ENCODE data around the gene ANXA3. TPM values are rescaled to one million over a fixed set of nuclear protein-coding genes. Genes with fewer than 3 reads are reported as not detected.
"Not testable (repeated sequence)": the region's sequence is repeated elsewhere in the genome, so short reads cannot be mapped to it uniquely, and the experiment has no call there.

ANXA3 gene
- total RNA-seq, 4 donors from 2014 or later = 13.5 to 34.3 (median 21.2) TPM

DNA sequence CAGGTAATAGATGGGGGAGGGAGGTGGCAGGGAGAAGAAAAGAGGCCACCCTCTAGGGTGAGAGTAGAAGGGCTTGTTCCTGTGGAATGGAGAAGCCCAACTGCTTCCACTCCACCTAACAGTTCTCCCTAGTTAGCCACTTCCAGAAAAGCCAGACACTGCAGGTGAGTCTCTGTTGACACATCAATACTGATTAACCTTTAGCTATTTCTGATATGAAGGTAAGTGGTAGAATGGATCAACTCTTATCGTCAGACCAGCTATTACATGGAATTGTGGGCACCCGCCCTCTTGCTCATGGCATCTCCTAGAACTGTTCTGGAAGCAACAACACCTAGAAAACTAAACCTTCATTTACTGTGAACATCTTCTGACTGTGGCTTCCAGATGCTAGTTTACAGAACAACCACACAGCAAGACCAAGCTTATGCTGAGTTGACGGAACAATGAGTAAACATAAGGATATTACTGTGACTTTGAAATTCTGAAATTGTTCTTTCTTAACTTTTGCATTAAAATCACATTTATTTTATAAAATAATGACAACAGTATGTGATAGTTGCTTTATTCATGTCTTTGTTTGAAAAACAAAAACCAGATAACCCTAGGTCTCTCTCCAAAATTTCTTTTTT is 44.7 kb downstream of the ANXA3 start:
- DNase-seq (ENCODE audit: low spot score in 2 of 2) = no peak
- H3K4me3 ChIP-seq (ENCODE audit: low read depth, poor library complexity, severe bottlenecking) = no peak overlapping the region
- intact Hi-C loops (cut with DNase I; ENCODE audit: low total_unique reads) = no loop called here
- 90 to 91% methylated on average over 3 of the region's 3 CpGs for WGBS, 2 donors
- no peak for TF ChIP-seq POLR2A (IDR thresholded peaks at IDR 0.05)
- TF ChIP-seq, protein P1, sequence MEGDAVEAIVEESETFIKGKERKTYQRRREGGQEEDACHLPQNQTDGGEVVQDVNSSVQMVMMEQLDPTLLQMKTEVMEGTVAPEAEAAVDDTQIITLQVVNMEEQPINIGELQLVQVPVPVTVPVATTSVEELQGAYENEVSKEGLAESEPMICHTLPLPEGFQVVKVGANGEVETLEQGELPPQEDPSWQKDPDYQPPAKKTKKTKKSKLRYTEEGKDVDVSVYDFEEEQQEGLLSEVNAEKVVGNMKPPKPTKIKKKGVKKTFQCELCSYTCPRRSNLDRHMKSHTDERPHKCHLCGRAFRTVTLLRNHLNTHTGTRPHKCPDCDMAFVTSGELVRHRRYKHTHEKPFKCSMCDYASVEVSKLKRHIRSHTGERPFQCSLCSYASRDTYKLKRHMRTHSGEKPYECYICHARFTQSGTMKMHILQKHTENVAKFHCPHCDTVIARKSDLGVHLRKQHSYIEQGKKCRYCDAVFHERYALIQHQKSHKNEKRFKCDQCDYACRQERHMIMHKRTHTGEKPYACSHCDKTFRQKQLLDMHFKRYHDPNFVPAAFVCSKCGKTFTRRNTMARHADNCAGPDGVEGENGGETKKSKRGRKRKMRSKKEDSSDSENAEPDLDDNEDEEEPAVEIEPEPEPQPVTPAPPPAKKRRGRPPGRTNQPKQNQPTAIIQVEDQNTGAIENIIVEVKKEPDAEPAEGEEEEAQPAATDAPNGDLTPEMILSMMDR (IDR thresholded peaks at IDR 0.05) = no peak

DNA sequence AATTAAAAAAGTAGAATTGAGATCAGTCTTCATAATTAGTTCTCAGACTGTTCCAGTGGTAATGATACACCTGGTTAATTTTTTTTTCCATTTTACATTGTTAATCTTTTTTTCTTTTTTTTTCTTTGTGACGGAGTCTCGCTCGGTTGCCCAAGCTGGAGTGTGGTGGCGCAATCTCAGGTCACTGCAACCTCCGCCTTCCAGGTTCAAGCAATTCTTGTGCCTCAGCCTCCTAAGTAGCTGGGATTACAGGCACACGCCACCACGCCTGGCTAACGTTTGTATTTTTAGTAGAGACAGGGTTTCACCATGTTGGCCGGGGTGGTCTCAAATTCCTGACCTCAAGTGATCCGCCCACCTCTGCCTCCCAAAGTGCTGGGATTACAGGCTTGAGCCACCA is 46.9 kb downstream of the ANXA3 start:
- WGBS, 2 donors = 95 to 96% methylated on average over 10 of the region's 10 CpGs
- DNase-seq (ENCODE audit: low spot score in 2 of 2); intact Hi-C loops (cut with DNase I; ENCODE audit: low total_unique reads); H3K4me3 ChIP-seq (ENCODE audit: low read depth, poor library complexity, severe bottlenecking): not testable (repeated sequence)

DNA sequence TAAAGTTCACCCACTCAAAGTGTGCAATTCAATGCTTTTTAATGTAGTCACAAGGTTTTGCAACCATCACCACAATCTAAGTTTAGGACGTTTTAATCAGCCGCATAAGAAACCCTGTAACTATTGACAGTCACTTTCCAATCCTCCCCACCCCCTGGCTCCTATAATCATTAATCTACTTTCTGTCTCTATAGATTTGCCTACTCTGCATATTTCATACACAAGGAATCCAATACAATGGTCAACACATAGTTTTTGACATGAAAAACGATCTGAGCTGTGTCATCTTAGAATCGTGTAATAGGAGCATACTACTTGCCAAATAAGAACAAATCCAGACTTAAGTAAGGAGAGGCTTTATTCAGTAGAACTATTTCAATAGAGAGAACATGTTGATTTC is 47.6 kb downstream of the ANXA3 start:
- intact Hi-C loops (cut with DNase I; ENCODE audit: low total_unique reads) = no loop called here
- no peak overlapping the region for H3K4me3 ChIP-seq (ENCODE audit: low read depth, poor library complexity, severe bottlenecking)
- TF ChIP-seq, protein P1 (IDR thresholded peaks at IDR 0.05) = no peak
- DNase-seq (ENCODE audit: low spot score in 2 of 2) = no peak
- WGBS, 2 donors = 78 to 81% methylated on average over 4 of the region's 4 CpGs

DNA sequence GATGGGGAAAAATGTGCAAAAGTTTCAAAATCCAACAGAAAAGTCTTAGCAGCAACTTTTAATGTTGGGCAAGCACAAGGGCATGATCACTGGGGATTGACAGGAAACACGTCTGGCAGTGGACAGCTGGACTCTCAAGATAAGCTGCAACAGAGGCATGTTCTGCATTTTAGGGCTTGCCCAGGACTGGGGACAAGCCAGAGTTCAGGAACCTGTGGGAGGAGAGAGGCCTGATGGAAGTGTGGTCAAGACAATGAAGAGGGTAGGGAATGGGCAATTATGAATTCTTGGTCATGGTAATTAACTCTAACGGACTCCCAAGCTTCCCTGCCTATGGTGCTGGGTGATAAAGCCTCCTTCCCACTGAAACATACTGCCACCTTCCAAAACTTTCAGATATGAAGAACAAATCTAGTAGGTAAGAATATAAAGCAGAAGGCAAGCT is 48.4 kb downstream of the ANXA3 start:
- intact Hi-C loops (cut with DNase I; ENCODE audit: low total_unique reads) = no loop called here
- 63 to 73% methylated on average over 2 of the region's 2 CpGs for WGBS, 2 donors
- TF ChIP-seq POLR2A (IDR thresholded peaks at IDR 0.05) = no peak
- TF ChIP-seq, protein P1 (IDR thresholded peaks at IDR 0.05) = no peak

DNA sequence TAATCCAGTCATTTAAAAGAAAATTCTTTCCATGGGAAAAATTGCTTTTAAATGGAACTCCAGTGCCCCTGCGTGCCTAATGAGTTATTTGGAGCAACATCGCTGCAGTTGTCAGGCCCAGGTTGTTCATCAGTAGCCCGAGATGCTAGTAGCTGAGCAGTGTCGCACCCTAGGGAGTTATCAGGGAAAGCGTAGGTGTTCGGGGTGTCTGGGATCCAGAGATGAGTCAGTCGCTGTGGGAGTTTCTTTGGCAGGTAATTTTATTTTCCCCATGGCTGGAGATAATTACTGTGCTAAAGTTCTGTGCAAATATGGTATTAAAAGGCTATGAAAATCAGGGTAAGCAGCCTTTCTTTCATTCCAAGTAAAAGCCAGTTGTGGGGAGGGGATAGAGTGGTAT is 49.4 kb downstream of the ANXA3 start:
- no peak for DNase-seq (ENCODE audit: low spot score in 2 of 2)
- 52 to 62% methylated on average over 7 of the region's 7 CpGs for WGBS, 2 donors

More for the DNA sequence above, 48.4 kb downstream of the ANXA3 start:
- DNase-seq (ENCODE audit: low spot score in 2 of 2) = no peak
- no peak overlapping the region for H3K4me3 ChIP-seq (ENCODE audit: low read depth, poor library complexity, severe bottlenecking)

DNA sequence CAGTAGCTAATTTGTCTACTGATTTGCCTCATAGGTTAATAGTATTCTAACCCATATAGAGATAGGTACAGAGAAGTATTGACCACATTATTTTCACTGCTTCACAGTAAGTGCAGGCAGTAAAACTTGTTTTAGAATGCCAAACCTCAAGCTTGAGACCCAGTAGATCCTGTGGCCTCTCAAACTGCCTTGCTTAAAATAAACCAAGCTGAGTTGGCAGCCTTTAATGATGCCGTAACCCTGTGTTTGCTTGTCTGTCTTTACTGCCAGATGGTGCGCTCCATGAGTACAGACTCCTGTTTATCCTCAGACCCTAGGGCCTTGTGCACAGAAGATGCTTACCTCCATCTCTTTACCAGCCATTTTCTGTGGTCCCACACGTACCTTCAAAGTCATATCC is 50.8 kb downstream of the ANXA3 start:
- 72 to 81% methylated on average over 3 of the region's 3 CpGs for WGBS, 2 donors
- no peak overlapping the region for H3K4me3 ChIP-seq (ENCODE audit: low read depth, poor library complexity, severe bottlenecking)
- DNase-seq (ENCODE audit: low spot score in 2 of 2) = no peak
- TF ChIP-seq, protein P1 (IDR thresholded peaks at IDR 0.05) = no peak
- TF ChIP-seq POLR2A (IDR thresholded peaks at IDR 0.05) = no peak
- intact Hi-C loops (cut with DNase I; ENCODE audit: low total_unique reads) = no loop called here

More for the DNA sequence above, 49.4 kb downstream of the ANXA3 start:
- intact Hi-C loops (cut with DNase I; ENCODE audit: low total_unique reads) = no loop called here
- no peak overlapping the region for H3K4me3 ChIP-seq (ENCODE audit: low read depth, poor library complexity, severe bottlenecking)
- TF ChIP-seq, protein P1 (IDR thresholded peaks at IDR 0.05) = no peak
- TF ChIP-seq POLR2A (IDR thresholded peaks at IDR 0.05) = no peak
